Activated CD4-positive, alpha-beta memory T cell treated with anti-CD3 and anti-CD28 coated beads, Interleukin-2, amount 10 ng/mL, durations not matched to agents 7 days and 5 days (primary cell): ENCODE results near the gene DDX60. TPM values are rescaled to one million over a fixed set of nuclear protein-coding genes. Genes with fewer than 3 reads are reported as not detected.

ENCODE experiments used
- CTCF ChIA-PET: fragments of 350-600 bp; sonication (Branson Sonifier 250); formaldehyde crosslinking; loops from one replicate; lab custom pipeline; 2021; ENCODE audit warnings: antibody characterized with exemption, inconsistent platforms; lab: Charles Lee
- POLR2A ChIA-PET: fragments of 350-600 bp; sonication (Branson Sonifier 250); formaldehyde crosslinking; loops from one replicate; lab custom pipeline; 2021; ENCODE audit warnings: antibody characterized with exemption; lab: Charles Lee
- DNase-seq: peaks from one replicate; pipeline ENCODE4 v3.0.0-alpha.2; 2020
- H3K27ac Mint-ChIP-seq: one replicate; pipeline ENCODE4 v1.8.0; 2021; ENCODE audit warnings: mild to moderate bottlenecking, mixed read lengths
- H3K27me3 Mint-ChIP-seq: one replicate; pipeline ENCODE4 v1.8.0; 2021; ENCODE audit warnings: mixed read lengths
- H3K36me3 Mint-ChIP-seq: one replicate; pipeline ENCODE4 v1.8.0; 2021; ENCODE audit warnings: low read depth, mixed read lengths
- H3K4me1 Mint-ChIP-seq: one replicate; pipeline ENCODE4 v1.8.0; 2021; ENCODE audit warnings: mixed read lengths
- H3K4me3 Mint-ChIP-seq: one replicate; pipeline ENCODE4 v1.8.0; 2021; ENCODE audit warnings: mild to moderate bottlenecking, mixed read lengths
- H3K9me3 Mint-ChIP-seq: one replicate; pipeline ENCODE4 v1.8.0; 2021; ENCODE audit warnings: mixed read lengths
- total RNA-seq, 2 experiments: library from RNA; stranded (reverse); gene quantifications; one replicate each; pipeline ENCODE4 v1.2.3, GENCODE V29; 2021

The DDX60 gene, protein sequence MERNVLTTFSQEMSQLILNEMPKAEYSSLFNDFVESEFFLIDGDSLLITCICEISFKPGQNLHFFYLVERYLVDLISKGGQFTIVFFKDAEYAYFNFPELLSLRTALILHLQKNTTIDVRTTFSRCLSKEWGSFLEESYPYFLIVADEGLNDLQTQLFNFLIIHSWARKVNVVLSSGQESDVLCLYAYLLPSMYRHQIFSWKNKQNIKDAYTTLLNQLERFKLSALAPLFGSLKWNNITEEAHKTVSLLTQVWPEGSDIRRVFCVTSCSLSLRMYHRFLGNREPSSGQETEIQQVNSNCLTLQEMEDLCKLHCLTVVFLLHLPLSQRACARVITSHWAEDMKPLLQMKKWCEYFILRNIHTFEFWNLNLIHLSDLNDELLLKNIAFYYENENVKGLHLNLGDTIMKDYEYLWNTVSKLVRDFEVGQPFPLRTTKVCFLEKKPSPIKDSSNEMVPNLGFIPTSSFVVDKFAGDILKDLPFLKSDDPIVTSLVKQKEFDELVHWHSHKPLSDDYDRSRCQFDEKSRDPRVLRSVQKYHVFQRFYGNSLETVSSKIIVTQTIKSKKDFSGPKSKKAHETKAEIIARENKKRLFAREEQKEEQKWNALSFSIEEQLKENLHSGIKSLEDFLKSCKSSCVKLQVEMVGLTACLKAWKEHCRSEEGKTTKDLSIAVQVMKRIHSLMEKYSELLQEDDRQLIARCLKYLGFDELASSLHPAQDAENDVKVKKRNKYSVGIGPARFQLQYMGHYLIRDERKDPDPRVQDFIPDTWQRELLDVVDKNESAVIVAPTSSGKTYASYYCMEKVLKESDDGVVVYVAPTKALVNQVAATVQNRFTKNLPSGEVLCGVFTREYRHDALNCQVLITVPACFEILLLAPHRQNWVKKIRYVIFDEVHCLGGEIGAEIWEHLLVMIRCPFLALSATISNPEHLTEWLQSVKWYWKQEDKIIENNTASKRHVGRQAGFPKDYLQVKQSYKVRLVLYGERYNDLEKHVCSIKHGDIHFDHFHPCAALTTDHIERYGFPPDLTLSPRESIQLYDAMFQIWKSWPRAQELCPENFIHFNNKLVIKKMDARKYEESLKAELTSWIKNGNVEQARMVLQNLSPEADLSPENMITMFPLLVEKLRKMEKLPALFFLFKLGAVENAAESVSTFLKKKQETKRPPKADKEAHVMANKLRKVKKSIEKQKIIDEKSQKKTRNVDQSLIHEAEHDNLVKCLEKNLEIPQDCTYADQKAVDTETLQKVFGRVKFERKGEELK (N-terminal part only)
- 100 to 1,000 TPM; 140 to 147 TPM for total RNA-seq

DNA sequence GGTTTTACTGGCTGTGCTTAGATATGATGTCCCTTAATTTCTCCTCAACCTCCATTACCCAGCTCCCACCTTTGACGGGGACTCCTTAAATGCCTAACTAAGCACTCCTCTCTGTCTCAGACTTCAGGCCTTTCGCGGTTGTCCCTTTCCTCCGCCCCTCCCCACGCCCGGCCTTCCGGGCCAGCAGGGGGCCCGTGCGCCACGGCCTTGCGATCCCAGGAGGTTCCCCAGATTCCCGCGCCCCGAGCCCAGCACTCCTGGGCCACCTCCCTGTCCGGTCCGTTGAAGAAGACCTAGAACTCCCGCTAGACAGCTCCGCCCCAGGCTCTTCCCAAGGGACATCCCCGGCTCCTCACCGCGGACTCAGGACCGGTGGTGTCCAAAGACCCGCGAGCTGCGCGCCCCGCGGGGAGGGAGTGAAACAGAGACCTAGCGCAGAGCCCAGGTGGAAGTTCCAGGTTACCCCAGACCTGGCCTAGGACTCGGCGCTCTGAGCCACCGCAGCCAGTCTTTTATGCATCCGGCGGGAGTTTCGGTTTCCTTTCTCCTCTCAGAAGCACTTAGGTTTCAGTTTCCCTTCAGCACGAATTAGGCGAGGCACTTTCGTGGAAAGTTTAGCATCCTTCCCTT, at the start of gene DDX60:
TSS of gene DDX60 (minus strand) at position 487 of the 630 bp plus-strand sequence. CDS start 7,493 bp downstream, outside the sequence.
- DNase-seq = peak; percentile 91
- CTCF ChIA-PET = interaction anchor here (0.6 to 3.2 kb wide), 3 partner anchors 10 to 525 kb away, joined by 3 to 14 read pairs (median 7); partner anchors contain the start of gene DDX60L
- Mint-ChIP-seq H3K27ac (peak within 1 kb of the TSS; percentile 97), H3K9me3 (peaks cover 12% of the 10 kb centered on the region), H3K36me3 (peaks cover 72% of the 10 kb centered on the region), H3K4me3 (peak within 1 kb of the TSS; percentile 94), H3K4me1 (peaks cover 58% of the 10 kb centered on the region), H3K27me3 (no peaks in the 10 kb centered on the region)
- POLR2A ChIA-PET = interaction anchor here (0.7 to 2.9 kb wide), 11 partner anchors 11 to 1093 kb away, joined by 3 to 66 read pairs (median 5); partner anchors contain the start of genes CBR4 and DDX60L

DNA sequence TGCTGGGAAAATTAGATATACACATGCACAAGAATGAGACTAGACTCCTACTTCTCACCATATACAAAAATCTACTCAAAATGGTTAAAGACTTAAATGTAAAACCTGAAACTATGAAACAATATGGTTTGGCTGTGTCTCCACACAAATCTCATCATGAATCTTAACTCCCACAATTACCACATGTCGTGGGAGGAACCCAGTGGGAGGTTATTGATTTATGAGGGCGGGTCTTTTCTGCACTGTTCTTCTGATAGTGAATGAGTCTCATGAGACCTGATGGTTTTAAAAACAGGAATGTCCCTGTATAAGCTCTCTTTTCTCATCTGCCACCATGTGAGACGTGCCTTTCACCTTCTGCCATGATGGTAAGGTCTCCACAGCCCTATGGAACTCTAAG, 48.5 kb upstream of the DDX60 start:
- H3K4me3 Mint-ChIP-seq = no peak overlapping the region
- no peak overlapping the region for H3K27ac Mint-ChIP-seq
- ChIA-PET CTCF (no interaction called here), POLR2A (no interaction called here)
- no peak for DNase-seq
- H3K36me3 Mint-ChIP-seq = peaks cover 84% of the 10 kb centered on the region
- H3K4me1 Mint-ChIP-seq = peaks cover 10% of the 10 kb centered on the region
- H3K27me3 Mint-ChIP-seq = no peaks in the 10 kb centered on the region
- H3K9me3 Mint-ChIP-seq = peaks cover 5% of the 10 kb centered on the region

DNA sequence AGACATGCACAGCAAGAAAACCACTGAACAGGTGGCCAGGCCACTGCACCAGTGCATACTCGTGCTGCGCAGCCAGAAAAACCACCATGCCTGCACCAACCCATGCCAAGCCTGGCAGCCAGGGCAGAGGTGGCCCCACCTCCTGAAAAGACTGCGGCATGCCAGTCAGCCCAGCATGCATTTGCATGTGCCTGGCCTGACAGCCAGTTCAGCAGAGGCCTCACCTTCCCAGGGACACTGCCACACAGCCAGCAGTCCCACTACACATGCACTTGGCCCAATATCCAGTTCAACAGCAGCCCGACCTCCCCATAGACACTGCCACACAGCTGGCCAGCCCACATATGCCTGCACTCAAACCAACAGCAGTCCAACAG, 43.5 kb upstream of the DDX60 start:
- POLR2A ChIA-PET = no interaction called here
- Mint-ChIP-seq H3K4me1 (peaks cover 15% of the 10 kb centered on the region), H3K27ac (no peak overlapping the region), H3K4me3 (no peak overlapping the region), H3K9me3 (peaks cover 8% of the 10 kb centered on the region), H3K36me3 (peaks cover 91% of the 10 kb centered on the region), H3K27me3 (no peaks in the 10 kb centered on the region)
- DNase-seq = no peak
- CTCF ChIA-PET = interaction anchor here (1.2 kb wide), 1 partner anchor 9 kb away, joined by 3 read pairs; no protein-coding TSS in a partner anchor

DNA sequence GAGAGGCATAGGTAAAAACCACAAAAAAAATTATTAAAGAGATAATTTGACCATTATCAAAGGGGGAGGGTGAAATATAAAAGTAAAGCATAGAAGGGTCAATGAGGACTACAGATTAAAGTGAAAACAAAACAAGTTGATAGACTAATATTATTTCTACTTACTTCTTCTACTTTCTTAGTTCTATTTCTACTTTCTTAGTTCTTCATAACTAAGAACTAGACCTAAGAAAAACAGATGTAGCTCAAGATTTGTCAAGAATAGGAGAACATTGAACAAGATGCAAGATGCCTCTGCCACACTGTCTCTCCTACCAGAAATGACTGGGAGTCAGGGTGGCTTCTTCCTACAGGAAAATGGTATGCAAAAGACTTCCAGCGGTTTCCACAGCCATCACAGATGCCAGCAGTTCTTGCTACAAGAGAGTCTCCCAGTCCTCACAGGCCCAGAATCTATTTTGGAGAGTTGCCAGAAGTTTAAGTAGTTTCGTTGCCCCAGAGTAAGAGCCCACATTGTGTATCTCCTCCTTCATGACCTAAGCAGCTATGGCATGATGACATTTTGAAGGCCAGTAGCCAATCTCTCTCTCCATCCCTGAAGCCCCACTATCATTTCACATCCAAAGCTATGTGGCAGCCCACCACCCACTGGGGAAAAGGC, 42.9 kb upstream of the DDX60 start:
- no peak for DNase-seq
- no peak overlapping the region for H3K27ac Mint-ChIP-seq
- H3K9me3 Mint-ChIP-seq = peaks cover 8% of the 10 kb centered on the region
- POLR2A ChIA-PET = no interaction called here
- H3K36me3 Mint-ChIP-seq = peaks cover 92% of the 10 kb centered on the region
- H3K4me3 Mint-ChIP-seq = no peak overlapping the region
- H3K27me3 Mint-ChIP-seq = no peaks in the 10 kb centered on the region
- CTCF ChIA-PET = interaction anchor here (1.2 kb wide), 1 partner anchor 9 kb away, joined by 3 read pairs; no protein-coding TSS in a partner anchor
- peaks cover 16% of the 10 kb centered on the region for H3K4me1 Mint-ChIP-seq

DNA sequence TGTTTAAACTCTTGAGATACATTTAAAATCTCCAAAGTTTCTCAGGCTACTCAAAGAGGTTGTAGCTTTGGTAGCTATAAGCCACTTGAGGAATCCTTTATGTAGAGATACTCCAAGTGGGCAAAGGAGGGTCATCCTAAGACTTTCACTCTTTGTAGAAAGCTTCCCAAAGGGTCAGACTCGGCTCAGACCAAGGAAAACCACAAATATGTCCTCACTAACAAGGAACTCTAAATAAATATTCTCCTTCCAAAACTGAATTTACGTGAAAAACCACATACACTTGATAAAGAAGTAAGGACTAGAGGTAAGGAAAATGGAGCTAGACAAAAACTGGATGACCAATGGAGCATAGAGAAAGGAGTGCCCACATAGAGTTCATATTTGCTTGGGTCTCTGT, 41.7 kb upstream of the DDX60 start:
- ChIA-PET POLR2A (no interaction called here), CTCF (no interaction called here)
- DNase-seq = no peak
- H3K4me1 Mint-ChIP-seq = peaks cover 16% of the 10 kb centered on the region
- H3K9me3 Mint-ChIP-seq = peaks cover 8% of the 10 kb centered on the region
- H3K27me3 Mint-ChIP-seq = no peaks in the 10 kb centered on the region
- H3K36me3 Mint-ChIP-seq = peaks cover 84% of the 10 kb centered on the region
- H3K27ac Mint-ChIP-seq = no peak overlapping the region
- H3K4me3 Mint-ChIP-seq = no peak overlapping the region

DNA sequence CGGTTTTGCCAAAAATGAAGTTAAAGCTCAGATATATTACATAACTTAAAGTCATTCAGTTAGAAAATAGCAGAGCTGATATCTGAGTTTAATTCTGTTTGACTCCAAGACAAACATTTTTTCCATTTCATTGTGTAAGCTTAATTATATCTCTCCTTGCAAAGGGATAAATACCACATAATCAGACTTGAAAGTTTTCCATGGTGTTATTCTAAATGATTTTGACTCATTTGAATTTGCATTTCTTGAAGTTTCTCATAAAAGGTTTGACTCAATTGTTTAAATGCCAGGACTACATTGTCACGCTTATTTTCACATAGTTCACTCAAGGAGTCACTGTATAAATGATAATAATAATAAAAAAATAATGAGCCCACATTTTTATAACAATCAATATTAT, 39.4 kb upstream of the DDX60 start:
- ChIA-PET CTCF (no interaction called here), POLR2A (interaction anchor here (1.1 kb wide), 1 partner anchor 8 kb away, joined by 3 read pairs; no protein-coding TSS in a partner anchor)
- H3K36me3 Mint-ChIP-seq = peaks cover 64% of the 10 kb centered on the region
- no peaks in the 10 kb centered on the region for H3K27me3 Mint-ChIP-seq
- peaks cover 6% of the 10 kb centered on the region for H3K9me3 Mint-ChIP-seq
- DNase-seq = no peak
- H3K4me1 Mint-ChIP-seq = peaks cover 9% of the 10 kb centered on the region
- no peak overlapping the region for H3K4me3 Mint-ChIP-seq
- H3K27ac Mint-ChIP-seq = no peak overlapping the region

DNA sequence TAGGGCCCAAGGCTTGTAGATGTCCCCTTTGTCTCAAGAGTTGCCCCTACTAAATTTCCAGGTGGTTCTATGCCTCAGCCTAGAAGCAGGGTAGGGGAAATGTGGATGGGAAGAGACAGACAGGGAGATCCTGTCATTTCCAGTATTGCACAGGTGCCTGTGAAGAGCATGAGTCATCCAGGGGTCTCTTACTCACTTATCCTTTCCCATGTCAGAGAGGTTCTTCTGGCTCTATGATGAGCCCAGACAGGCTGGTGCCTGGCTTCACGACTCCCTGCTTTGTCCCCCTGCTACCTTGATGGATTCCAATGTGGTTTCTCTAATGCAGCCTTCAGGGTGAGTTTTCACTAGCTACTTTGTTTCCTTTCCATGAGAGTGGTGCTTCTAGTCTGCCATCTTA, 35.2 kb upstream of the DDX60 start:
- no peak overlapping the region for H3K4me3 Mint-ChIP-seq
- peaks cover 6% of the 10 kb centered on the region for H3K4me1 Mint-ChIP-seq
- CTCF ChIA-PET = no interaction called here
- peaks cover 3% of the 10 kb centered on the region for H3K27me3 Mint-ChIP-seq
- no peak for DNase-seq
- H3K36me3 Mint-ChIP-seq = peaks cover 27% of the 10 kb centered on the region
- H3K9me3 Mint-ChIP-seq = peaks cover 17% of the 10 kb centered on the region
- POLR2A ChIA-PET = no interaction called here
- no peak overlapping the region for H3K27ac Mint-ChIP-seq

DNA sequence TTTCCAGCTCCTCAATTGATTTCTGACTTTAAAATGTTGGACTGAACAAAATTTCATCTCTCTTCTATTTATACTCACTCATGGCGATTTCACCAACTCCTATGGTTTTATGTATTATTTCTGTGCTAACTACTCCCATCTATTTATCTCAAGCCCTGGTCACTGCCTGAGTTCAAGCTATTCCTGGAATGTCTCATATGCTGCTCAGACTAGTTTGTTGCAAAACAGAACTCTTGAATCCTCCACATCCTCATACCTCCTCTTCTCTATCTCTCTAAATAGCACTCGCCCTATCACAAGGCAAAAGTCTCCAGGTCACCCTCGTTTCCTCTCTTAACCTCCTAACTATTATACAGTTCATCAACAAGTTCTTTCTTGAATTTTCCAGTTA, 19.0 kb upstream of the DDX60 start:
- Mint-ChIP-seq H3K27ac (no peak overlapping the region), H3K9me3 (peaks cover 9% of the 10 kb centered on the region), H3K4me3 (no peak overlapping the region), H3K27me3 (peaks cover 5% of the 10 kb centered on the region), H3K36me3 (no peaks in the 10 kb centered on the region), H3K4me1 (peaks cover 4% of the 10 kb centered on the region)
- CTCF ChIA-PET = no interaction called here
- POLR2A ChIA-PET = no interaction called here
- no peak for DNase-seq

DNA sequence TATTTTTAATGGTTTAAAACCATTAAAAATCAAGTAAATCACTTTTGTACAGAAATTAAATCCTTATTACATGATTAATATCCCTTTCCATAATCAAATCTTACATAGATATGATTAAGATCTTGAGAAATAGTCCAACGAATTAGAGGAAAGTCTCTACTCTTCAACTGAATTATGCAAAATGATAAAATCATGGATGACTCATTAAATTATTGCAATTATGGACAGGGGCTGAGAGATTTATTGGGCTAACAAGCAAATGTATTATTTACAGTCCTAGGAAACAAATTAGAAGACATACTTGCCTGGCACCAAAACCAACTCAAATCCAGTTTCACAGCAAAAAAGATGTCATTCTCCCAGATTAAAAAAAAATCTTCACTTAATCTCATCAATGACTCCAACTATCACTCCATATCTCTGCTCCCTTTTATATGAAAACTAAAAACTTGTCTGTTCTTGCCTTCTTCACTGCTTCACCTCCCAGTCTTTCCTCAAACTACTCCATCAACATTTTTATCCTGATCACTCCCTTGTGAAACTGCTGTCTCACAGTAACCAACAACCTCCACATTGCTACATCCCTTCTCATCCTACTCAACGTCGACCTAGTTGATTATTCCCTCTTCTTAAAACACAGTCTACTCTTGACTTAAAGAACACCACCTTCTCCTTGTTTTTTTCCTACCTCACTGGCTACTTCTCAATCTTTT, 18.4 kb upstream of the DDX60 start:
- DNase-seq = no peak
- Mint-ChIP-seq H3K4me1 (peaks cover 4% of the 10 kb centered on the region), H3K4me3 (no peak overlapping the region), H3K36me3 (no peaks in the 10 kb centered on the region), H3K27ac (no peak overlapping the region), H3K9me3 (peaks cover 6% of the 10 kb centered on the region), H3K27me3 (peaks cover 5% of the 10 kb centered on the region)
- ChIA-PET CTCF (no interaction called here), POLR2A (no interaction called here)

DNA sequence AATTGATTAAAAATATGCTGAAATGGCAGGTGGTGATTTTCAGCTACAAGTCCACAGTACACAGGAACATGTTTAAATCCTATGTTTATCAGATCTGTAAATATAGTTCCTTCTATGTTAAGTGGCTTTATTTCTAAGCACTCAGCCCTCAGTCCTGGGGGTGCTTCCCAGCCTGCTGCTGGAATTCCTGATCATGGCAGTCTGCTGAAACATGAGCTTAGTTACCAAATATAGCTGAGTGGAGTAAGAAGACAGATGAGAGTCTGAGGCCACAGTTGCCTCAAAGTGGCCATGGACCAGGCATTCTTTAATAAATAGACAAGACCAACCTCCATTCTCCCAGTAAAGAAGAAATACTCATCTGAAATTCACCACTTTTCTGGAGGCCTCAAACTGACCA, 17.1 kb upstream of the DDX60 start:
- no peaks in the 10 kb centered on the region for H3K36me3 Mint-ChIP-seq
- H3K27me3 Mint-ChIP-seq = peaks cover under 1% of the 10 kb centered on the region
- POLR2A ChIA-PET = interaction anchor here (0.9 kb wide), 1 partner anchor 18 kb away, joined by 3 read pairs; no protein-coding TSS in a partner anchor
- H3K27ac Mint-ChIP-seq = no peak overlapping the region
- CTCF ChIA-PET = no interaction called here
- no peak overlapping the region for H3K4me3 Mint-ChIP-seq
- peaks cover 4% of the 10 kb centered on the region for H3K4me1 Mint-ChIP-seq
- DNase-seq = no peak
- H3K9me3 Mint-ChIP-seq = no peaks in the 10 kb centered on the region

DNA sequence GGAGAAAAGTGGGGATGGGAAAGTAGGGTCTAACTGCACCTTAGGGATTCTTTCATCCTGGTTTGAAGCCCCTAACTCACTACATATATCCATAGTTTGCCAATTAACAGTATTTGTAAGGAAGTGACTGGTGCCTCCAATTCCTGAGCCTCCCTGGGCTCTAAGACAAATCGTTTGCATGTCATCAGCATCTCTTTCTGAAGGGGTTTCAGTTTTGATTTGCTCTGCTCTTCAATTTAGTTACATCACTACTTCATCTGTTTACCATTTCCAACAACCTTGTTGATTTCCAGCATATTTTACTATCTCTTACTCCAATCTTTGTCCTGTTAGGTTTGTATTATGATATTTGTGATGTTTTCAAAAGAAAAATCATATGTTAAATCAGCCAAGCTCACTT, 15.5 kb upstream of the DDX60 start:
- H3K27me3 Mint-ChIP-seq = peaks cover 10% of the 10 kb centered on the region
- DNase-seq = no peak
- no peaks in the 10 kb centered on the region for H3K9me3 Mint-ChIP-seq
- H3K4me1 Mint-ChIP-seq = peaks cover 4% of the 10 kb centered on the region
- no peaks in the 10 kb centered on the region for H3K36me3 Mint-ChIP-seq
- H3K27ac Mint-ChIP-seq = no peak overlapping the region
- POLR2A ChIA-PET = no interaction called here
- CTCF ChIA-PET = no interaction called here
- no peak overlapping the region for H3K4me3 Mint-ChIP-seq
